Measurements from ENCODE around the gene RASL11A. TPM values are rescaled to one million over a fixed set of nuclear protein-coding genes. Genes with fewer than 3 reads are reported as not detected.

Gene RASL11A, protein sequence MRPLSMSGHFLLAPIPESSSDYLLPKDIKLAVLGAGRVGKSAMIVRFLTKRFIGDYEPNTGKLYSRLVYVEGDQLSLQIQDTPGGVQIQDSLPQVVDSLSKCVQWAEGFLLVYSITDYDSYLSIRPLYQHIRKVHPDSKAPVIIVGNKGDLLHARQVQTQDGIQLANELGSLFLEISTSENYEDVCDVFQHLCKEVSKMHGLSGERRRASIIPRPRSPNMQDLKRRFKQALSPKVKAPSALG
- total RNA-seq, result 55.2 and 108 TPM in 2 replicates

DNA sequence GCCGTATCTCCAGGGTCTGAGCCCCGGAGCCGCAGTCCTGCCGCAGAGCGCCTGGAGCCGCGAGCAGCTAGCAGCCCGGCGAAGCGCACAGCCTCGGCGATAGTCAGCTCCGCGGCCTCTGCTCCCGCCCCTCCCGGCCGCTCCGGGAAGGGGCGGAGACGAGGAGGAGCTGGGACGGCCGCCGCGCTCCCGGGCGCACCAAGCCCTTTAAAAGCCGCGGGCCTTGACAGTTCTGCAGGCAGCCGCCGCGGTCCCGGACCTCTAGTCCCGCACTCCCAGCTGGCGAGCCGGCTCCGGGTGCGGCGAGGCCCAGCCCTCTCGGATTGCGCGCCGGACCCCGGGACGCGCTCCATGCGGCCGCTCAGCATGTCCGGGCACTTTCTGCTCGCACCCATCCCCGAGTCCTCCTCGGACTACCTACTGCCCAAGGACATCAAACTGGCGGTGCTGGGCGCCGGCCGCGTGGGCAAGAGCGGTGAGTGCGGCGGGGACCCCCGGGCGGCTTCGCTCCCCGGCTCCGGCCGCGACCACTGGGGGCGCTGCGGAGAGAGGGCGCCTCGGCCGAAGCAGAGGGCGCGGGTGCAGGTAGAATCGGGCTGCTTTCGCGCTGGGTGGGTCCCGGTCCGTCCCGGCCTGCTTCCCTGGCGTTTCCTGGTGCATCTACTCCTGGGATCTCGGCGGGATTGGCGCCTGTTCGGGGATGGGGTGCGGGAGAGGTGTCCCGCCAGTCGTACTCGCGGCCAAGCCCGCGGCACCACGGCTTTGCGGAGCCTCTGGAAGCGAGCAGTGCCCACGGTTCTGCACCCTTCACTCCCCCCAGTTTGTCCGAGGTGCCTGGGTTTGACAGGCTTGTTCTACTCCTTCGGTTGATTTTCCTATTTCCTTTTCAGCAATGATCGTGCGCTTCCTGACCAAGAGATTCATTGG lies at the start of gene RASL11A:
TSS of gene RASL11A (plus strand) at position 237 of the 927 bp plus-strand sequence. CDS start at position 352, 115 bp downstream.

DNA sequence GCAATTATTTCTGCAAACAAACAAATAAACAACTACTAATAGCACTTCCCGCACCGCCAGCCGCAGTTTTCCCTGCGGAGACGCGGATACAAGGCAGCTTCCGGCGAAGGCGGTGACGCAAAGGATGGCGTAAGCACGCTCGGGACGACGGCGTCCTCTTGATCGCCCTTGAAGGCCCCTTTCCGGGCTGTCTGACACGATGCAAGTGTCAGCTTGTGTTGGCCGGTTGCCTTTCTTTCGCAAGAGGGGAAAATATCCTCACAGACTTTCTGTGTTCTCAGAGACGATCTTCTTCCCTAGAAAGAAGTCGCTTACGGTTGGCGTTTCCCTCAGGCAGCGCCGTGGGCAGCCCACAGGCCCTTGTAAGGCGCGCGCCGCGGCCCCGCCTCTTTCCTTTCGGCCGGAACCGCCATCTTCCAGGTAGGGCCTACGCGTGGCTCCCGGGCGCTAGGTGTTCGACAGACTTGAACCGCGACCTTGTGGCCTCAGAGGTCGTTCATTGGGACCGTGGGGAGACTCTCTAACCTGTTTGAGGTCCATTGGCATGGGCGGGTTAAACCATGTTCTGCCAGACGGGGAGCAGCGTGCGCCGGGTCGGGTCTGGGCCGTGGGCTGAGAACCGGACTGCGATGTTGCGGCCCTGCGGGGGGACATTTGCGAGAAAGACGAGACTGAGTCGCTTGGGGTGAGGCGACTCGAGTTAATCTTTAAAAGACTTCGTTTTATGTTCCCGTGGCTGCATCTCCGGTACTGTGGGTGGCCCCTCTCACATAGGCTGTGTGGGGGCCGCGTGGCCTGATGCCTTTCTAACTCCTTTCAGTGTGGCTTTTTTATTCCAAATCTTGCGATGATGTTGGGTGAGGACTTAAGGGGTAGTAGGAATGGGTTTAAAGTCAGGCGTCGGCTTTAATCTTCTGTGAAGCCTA lies 19.2 kb upstream of the RASL11A start, which contains the start of gene RPL21:
TSS of gene RPL21 (plus strand) at position 393 of the 926 bp plus-strand sequence. CDS start 2,219 bp downstream, outside the sequence.

Other genes with a start within 250 kb of the RASL11A start
- gene USP12, start 99.0 kb upstream of the RASL11A start, total RNA-seq, result 24.9 and 26.8 TPM in 2 replicates
- gene RPL21, start 19.3 kb upstream of the RASL11A start, total RNA-seq, result 602 and 742 TPM in 2 replicates
- gene GTF3A, start 153.8 kb downstream of the RASL11A start, total RNA-seq, result 86.0 and 110 TPM in 2 replicates
- gene MTIF3, start 179.7 kb downstream of the RASL11A start, total RNA-seq, result 60.4 and 69.3 TPM in 2 replicates

Measured in aortic smooth muscle cell (primary cell).